ENCODE data around the gene BANF2.
A peak's percentile ranks its signal among the peaks of the same experiment; 100 is the strongest.
"Not testable (repeated sequence)": the region's sequence is repeated elsewhere in the genome, so short reads cannot be mapped to it uniquely, and the experiment has no call there.

The BANF2 gene

DNA sequence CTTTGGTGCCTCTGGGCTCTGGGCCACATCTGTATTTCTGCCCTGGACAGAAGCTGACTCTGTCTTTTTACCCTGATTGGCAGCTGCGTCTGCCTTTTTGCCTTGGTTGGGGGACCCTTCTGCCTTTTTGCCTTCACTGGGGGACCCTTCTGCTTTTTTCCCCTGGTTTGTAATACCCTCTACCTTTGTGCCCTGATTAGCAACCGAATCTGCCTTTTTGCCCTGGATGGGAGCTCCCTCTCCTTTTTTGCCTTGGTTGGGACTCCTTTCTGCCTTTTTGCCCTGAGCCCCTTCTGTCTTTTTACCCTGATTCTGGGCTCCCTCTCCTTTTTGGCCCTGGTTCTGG, 41.1 kb upstream of the BANF2 start:
- Mint-ChIP-seq H3K9me3 (no peaks in the 10 kb centered on the region), H3K36me3 (ENCODE audit: insufficient read depth) (peaks cover 14% of the 10 kb centered on the region), H3K4me1 (ENCODE audit: low read depth in 2 of 2) (peaks cover 14 to 36% of the 10 kb centered on the region in 2 donors), H3K27me3 (no peaks in the 10 kb centered on the region), H3K27ac (no peak overlapping the region), H3K4me3 (no peak overlapping the region)
- ATAC-seq (replicated peaks) (no peak), DNase-seq (no peak)

DNA sequence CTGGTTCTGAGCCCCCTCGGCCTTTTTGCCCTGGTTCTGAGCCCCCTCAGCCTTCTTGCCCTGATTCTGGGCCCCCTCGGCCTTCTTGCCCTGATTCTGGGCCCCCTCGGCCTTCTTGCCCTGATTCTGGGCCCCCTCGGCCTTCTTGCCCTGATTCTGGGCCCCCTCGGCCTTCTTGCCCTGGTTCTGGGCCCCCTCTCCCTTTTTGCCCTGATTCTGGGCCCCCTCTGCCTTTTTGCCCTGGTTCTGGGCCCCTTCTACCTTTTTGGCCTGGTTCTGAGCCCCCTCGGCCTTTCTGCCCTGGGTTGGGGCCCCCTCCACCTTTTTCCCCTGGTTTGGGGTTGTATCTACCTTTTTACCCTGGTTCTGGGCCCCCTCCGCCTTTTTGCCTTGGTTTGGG, 40.4 kb upstream of the BANF2 start:
- not testable (repeated sequence) for H3K4me3 Mint-ChIP-seq; H3K9me3 Mint-ChIP-seq; H3K27me3 Mint-ChIP-seq; ATAC-seq (replicated peaks); H3K27ac Mint-ChIP-seq; DNase-seq
- peaks cover 21 to 44% of the 10 kb centered on the region in 2 donors for H3K4me1 Mint-ChIP-seq (ENCODE audit: low read depth in 2 of 2)
- H3K36me3 Mint-ChIP-seq (ENCODE audit: insufficient read depth) = peaks cover 19% of the 10 kb centered on the region

DNA sequence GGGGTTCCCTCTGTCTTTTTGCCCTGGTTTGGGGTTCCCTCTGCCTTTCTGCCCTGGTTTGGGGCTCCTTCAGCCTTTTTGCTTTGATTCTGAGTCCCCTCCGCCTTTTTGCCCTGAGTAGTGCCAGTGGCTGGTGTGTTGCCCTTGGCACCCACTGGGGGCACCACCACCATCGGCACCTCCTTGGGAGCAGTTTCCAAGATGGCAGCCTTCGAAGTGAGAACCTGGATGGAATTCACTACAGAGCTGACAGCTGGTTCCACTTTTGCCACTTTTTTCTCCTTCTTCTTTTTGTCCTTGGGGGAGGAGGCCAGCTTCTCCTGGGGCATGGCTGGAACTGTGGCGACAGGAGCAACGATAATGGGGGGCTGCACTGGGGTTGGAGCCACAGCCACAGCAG, 40.0 kb upstream of the BANF2 start:
- DNase-seq (no peak), ATAC-seq (replicated peaks) (no peak)
- peak overlapping the region in 1 of 2 donors; percentile 11 for H3K27ac Mint-ChIP-seq
- H3K9me3 Mint-ChIP-seq = no peaks in the 10 kb centered on the region
- H3K36me3 Mint-ChIP-seq (ENCODE audit: insufficient read depth) = peaks cover 22% of the 10 kb centered on the region
- no peak overlapping the region for H3K4me3 Mint-ChIP-seq
- H3K27me3 Mint-ChIP-seq = no peaks in the 10 kb centered on the region
- peaks cover 21 to 45% of the 10 kb centered on the region in 2 donors for H3K4me1 Mint-ChIP-seq (ENCODE audit: low read depth in 2 of 2)

DNA sequence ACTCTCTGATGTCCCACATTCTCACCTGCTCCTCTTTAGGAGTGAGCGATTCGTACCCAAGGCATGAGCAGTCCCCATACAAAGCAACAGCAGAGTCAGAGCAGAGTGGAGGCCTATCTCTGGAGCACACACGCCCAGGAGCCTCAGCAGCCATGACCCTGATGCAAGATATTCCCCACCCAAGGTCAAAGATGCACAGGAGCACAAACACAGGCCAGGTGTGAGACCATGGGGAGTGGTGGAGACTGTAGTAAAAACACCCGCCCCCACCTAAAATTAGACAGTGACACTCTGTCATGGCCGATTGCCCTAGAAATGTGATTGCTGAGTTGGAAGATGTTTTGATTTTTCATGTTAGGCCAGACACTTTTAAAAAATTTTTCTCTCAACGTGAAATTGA, 39.1 kb upstream of the BANF2 start:
- ATAC-seq (replicated peaks) = no peak
- Mint-ChIP-seq H3K4me1 (ENCODE audit: low read depth in 2 of 2) (peaks cover 26 to 46% of the 10 kb centered on the region in 2 donors), H3K27me3 (no peaks in the 10 kb centered on the region), H3K9me3 (no peaks in the 10 kb centered on the region), H3K36me3 (ENCODE audit: insufficient read depth) (peaks cover 22% of the 10 kb centered on the region), H3K4me3 (no peak overlapping the region), H3K27ac (peak overlapping the region in 1 of 2 donors; percentile 11)
- DNase-seq = no peak

DNA sequence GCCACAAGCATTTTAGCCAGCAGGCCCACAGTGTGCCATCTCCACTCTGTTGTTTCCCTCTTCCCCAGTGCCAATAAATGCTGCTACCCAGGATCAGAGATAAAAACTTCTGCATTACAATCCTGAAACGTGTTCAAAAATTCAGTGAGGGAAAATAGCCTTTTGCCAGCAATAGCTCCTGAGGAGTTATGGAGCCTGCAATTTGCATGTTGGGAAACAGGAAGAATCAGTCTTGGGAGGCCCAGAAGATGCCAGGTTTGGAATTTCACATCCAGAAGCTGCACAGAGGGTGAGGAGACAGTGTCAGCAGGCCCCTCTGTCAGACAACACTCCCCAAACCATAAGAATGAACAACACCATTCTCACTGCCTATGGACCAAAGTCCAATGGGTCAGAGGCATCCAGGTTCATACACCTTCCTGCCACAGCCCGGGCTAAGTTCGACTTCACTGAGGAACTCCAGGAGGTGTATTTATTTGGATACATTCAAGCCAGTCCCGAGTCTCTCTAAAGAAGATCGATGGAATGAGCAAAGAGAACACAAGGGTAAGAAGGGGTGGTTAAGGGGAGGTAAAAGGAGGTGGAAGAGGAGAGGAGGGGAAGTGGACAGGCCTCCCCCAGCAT, 38.5 kb upstream of the BANF2 start:
- Mint-ChIP-seq H3K4me3 (peak overlapping the region in 1 of 2 donors; percentile 50), H3K4me1 (ENCODE audit: low read depth in 2 of 2) (peaks cover 30 to 50% of the 10 kb centered on the region in 2 donors), H3K27ac (peak overlapping the region; percentile 82 to 87), H3K27me3 (no peaks in the 10 kb centered on the region), H3K36me3 (ENCODE audit: insufficient read depth) (peaks cover 22% of the 10 kb centered on the region), H3K9me3 (no peaks in the 10 kb centered on the region)
- DNase-seq (no peak), ATAC-seq (replicated peaks) (no peak)

DNA sequence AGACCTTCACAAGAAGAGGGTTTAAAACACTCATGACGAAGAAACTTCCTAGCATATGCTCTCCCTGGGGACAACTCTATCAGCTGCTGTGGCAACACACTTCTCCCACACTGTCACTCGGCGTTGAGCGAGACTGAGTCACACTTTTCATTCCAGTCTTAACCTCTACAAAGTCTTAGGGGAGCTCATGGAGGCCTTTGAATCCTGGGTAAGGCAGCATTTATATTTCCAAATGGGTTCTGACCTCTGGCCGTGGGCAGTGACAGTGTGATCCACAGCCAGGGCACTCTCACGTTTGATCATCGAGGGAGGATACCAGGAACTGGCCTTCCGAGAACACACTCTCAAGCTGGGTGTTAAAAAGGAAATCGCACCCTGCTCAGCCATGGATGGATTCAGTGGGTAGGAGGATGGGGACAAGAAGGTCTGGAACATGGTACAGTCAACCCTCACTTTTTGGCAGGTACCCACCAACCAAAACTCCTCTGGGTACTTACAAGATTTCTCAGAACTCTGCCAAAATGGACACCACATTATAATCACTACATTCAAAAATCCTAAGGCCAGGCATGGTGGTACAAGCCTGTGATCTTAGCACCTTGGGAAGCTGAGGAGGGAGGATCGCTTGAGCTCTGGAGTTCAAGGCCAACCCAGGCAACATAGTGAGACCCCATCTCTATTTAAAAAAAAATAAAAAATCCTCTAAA, 37.3 kb upstream of the BANF2 start:
- Mint-ChIP-seq H3K4me1 (ENCODE audit: low read depth in 2 of 2) (peaks cover 30 to 57% of the 10 kb centered on the region in 2 donors), H3K27ac (peak overlapping the region; percentile 82 to 87), H3K27me3 (no peaks in the 10 kb centered on the region), H3K4me3 (peak overlapping the region in 1 of 2 donors; percentile 27), H3K9me3 (no peaks in the 10 kb centered on the region), H3K36me3 (ENCODE audit: insufficient read depth) (peaks cover 19% of the 10 kb centered on the region)
- DNase-seq = no peak
- no peak for ATAC-seq (replicated peaks)

DNA sequence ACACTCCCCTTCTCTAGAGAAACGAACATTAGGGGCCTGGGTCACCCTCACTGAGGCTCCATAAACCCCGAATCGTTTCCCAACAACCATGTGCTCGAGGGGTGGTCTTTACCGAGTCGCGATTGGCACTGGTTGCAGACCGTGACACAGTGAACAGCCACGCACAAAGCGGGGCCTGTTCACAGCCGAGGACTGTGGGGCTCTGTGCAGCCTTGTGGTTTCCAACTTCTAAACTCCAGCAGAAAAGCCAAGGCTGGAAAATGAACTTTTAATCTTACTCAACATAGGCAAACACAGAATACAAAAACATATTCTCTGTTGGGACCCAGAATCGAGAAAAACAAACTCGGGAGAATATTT, 36.7 kb upstream of the BANF2 start:
- H3K4me3 Mint-ChIP-seq = no peak overlapping the region
- ATAC-seq (replicated peaks) (no peak), DNase-seq (no peak)
- H3K27me3 Mint-ChIP-seq = no peaks in the 10 kb centered on the region
- peak overlapping the region in 1 of 2 donors; percentile 87 for H3K27ac Mint-ChIP-seq
- H3K9me3 Mint-ChIP-seq = no peaks in the 10 kb centered on the region
- peaks cover 18% of the 10 kb centered on the region for H3K36me3 Mint-ChIP-seq (ENCODE audit: insufficient read depth)
- peaks cover 29 to 57% of the 10 kb centered on the region in 2 donors for H3K4me1 Mint-ChIP-seq (ENCODE audit: low read depth in 2 of 2)

DNA sequence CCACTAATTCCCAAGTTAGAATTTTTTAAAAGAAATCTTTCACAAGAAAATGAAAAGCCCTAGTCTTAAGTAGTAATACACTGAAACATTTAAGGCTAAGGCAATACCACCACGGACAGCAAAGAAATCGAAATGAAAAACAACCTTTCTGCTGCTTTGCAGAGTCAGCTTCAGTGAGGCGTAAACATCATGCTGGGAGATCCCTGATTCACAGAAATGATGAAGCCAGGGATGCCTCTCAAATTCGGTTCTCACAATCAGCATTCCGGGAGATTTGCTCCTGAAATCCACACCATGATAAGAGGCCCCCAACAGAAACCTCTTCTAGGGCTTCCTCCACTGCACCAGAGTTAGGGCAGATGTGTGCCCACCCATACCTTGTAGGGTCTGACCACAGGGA, 36.3 kb upstream of the BANF2 start:
- H3K4me1 Mint-ChIP-seq (ENCODE audit: low read depth in 2 of 2) = peaks cover 29 to 57% of the 10 kb centered on the region in 2 donors
- H3K27ac Mint-ChIP-seq = peak overlapping the region in 1 of 2 donors; percentile 23
- no peaks in the 10 kb centered on the region for H3K9me3 Mint-ChIP-seq
- H3K36me3 Mint-ChIP-seq (ENCODE audit: insufficient read depth) = peaks cover 18% of the 10 kb centered on the region
- no peaks in the 10 kb centered on the region for H3K27me3 Mint-ChIP-seq
- no peak overlapping the region for H3K4me3 Mint-ChIP-seq
- ATAC-seq (replicated peaks) (no peak), DNase-seq (no peak)

DNA sequence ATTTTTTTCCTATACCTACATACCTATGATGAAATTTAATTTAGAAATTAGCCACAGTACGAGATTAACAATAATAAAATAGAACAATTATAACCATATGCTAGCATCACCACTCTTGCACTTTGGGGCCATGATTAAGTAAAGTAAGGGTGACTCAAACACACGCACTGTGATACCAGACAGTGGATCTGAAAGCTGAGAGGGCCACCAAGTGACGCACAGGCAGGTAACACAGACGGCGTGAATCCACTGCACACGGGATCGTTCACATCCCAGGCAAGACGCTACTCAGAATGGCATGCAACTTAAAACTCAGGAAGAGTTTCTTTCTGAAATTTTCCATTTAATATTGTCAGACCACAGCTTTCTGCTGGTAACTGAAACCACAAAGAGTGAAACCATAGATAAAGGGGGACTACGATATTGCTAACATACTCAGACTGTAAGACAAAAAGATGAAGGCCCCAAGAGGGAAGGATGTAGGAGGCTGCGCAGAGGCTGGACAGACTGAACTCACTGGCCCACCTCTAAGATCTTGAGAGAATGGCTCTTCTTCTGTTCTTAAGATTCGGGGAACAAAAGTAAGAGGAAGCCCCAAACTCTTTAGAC, 35.6 kb upstream of the BANF2 start:
- ATAC-seq (replicated peaks) (no peak), DNase-seq (no peak)
- peak overlapping the region in 1 of 2 donors; percentile 33 for H3K4me3 Mint-ChIP-seq
- peaks cover 29 to 57% of the 10 kb centered on the region in 2 donors for H3K4me1 Mint-ChIP-seq (ENCODE audit: low read depth in 2 of 2)
- H3K27me3 Mint-ChIP-seq = no peaks in the 10 kb centered on the region
- H3K36me3 Mint-ChIP-seq (ENCODE audit: insufficient read depth) = peaks cover 22% of the 10 kb centered on the region
- H3K27ac Mint-ChIP-seq = peak overlapping the region in 1 of 2 donors; percentile 23
- no peaks in the 10 kb centered on the region for H3K9me3 Mint-ChIP-seq

DNA sequence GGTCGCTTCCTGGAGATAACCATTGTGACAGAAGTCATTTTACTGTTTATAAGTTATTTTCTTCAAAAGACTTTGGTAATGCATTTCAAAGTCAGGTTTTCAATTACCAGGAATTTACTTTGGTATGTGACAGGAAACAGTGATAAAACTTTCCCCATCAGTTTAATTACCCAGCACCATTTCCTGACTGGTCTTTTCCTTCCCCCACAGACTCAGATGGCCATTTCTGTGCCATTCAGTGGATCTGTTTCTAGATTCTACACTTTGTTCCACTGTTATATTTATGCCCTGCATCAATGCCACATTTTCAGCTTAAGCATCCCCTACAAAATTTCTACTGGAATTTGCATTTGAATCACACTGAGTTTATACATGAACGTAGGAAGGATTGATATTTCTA, 34.0 kb upstream of the BANF2 start:
- Mint-ChIP-seq H3K27me3 (no peaks in the 10 kb centered on the region), H3K9me3 (no peaks in the 10 kb centered on the region), H3K36me3 (ENCODE audit: insufficient read depth) (peaks cover 16% of the 10 kb centered on the region), H3K4me1 (ENCODE audit: low read depth in 2 of 2) (peaks cover 27 to 50% of the 10 kb centered on the region in 2 donors), H3K4me3 (no peak overlapping the region), H3K27ac (no peak overlapping the region)
- ATAC-seq (replicated peaks) = no peak
- no peak for DNase-seq

DNA sequence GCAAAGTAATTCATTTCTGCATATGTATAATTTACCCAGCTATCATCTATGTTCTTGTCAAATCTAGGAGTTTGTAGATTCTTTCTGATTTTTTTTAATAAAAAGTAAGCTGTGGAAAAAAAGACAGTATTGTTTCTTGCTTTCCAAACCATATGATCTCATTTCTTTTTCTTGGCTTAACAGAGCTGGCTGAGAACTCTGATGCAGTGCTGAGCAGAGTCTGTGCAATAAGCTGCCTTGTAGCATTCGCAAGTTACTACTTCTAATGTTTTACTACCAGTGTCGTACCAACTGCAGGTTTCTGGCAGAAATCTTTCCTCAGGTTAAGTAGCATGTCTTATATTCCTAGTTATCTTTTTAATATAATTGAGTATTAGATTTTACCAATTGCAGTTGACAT, 33.3 kb upstream of the BANF2 start:
- Mint-ChIP-seq H3K4me3 (no peak overlapping the region), H3K4me1 (ENCODE audit: low read depth in 2 of 2) (peaks cover 25 to 48% of the 10 kb centered on the region in 2 donors), H3K27ac (no peak overlapping the region), H3K27me3 (no peaks in the 10 kb centered on the region), H3K9me3 (no peaks in the 10 kb centered on the region), H3K36me3 (ENCODE audit: insufficient read depth) (peaks cover 16% of the 10 kb centered on the region)
- DNase-seq (no peak), ATAC-seq (replicated peaks) (no peak)

DNA sequence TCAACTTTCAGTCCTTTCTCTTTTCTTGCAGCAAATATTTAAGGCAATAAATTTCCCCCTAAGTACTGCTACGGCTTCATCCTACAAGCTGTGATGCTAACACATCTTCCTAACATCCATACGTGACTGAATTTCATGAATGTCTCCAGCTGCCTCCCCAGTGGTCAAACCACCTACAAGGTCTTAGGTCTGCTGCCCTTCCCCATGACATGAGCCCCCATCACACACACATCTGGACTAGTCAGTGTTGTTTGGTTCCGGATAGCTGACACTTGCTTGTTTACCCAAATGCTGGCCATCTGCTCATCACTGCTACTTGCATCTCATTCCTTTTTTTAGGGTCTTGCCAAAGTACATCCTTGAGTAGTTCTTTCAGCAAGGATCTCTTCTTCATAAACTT, 32.3 kb upstream of the BANF2 start:
- Mint-ChIP-seq H3K27me3 (no peaks in the 10 kb centered on the region), H3K4me3 (no peak overlapping the region), H3K9me3 (no peaks in the 10 kb centered on the region), H3K27ac (peak overlapping the region in 1 of 2 donors; percentile 19), H3K4me1 (ENCODE audit: low read depth in 2 of 2) (peaks cover 19 to 43% of the 10 kb centered on the region in 2 donors), H3K36me3 (ENCODE audit: insufficient read depth) (peaks cover 16% of the 10 kb centered on the region)
- DNase-seq = no peak
- no peak for ATAC-seq (replicated peaks)

DNA sequence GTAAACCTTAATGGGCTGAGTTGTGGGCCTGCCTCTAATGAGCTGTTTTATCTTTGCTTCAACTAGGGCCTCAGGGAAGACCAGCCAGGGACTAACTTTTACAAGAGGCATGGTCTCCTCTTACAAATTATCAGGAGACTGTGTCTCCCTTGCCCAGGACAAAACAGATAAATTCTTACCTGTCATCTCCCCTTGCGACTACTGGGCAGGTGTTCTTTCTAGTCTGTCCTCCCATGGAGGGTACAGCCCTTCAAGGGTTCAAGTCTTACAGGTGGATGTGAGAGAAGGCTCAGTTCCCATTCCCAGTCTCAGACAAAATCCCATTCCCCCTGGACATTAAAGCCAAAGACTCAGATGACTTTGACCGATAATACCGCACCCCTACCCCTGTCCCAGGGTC, 31.3 kb upstream of the BANF2 start:
- ATAC-seq (replicated peaks) (no peak), DNase-seq (no peak)

More for the DNA sequence above, 31.3 kb upstream of the BANF2 start:
- peaks cover 18% of the 10 kb centered on the region for H3K36me3 Mint-ChIP-seq (ENCODE audit: insufficient read depth)
- no peak overlapping the region for H3K4me3 Mint-ChIP-seq
- no peaks in the 10 kb centered on the region for H3K27me3 Mint-ChIP-seq
- H3K27ac Mint-ChIP-seq = peak overlapping the region; percentile 18 to 75
- no peaks in the 10 kb centered on the region for H3K9me3 Mint-ChIP-seq
- peaks cover 18 to 36% of the 10 kb centered on the region in 2 donors for H3K4me1 Mint-ChIP-seq (ENCODE audit: low read depth in 2 of 2)
